Measurements from ENCODE around the gene MAML2.

MAML2 gene

DNA sequence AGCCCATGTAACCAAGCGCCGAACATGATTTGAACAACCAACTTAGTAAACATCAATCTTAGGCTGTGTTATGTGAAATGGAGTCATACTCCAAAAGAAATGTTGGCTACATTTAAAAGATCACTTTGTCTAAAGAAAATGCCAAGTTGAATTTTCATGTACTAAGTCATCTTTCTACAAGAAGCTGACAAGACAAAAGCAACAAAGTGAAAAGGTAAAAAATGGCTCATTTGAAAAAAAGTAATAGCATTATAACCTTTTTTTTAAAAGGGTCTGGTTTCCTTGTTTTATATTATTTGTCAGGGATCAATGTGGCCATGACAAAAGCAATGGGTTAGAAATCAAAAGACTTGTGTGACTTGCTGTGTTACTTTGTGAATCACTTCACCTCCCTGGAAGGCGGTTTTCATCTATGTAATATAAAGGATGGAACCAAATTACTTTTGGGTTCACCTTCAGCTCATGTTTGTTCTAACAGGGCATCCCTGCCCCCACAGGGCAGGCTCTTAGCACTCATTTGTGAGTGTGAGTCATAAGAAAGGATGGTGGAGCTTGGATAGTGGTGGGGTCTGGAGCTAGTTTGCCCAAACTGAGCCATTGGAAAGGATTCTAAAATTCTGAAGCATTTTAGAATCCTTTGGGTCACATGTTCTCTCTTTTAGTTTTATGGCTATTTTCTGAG lies 287.1 kb downstream of the MAML2 start:
- H3K4me3 ChIP-seq (ENCODE audit: low read depth, low read length): no peak overlapping the region
- TF ChIP-seq, protein P1, sequence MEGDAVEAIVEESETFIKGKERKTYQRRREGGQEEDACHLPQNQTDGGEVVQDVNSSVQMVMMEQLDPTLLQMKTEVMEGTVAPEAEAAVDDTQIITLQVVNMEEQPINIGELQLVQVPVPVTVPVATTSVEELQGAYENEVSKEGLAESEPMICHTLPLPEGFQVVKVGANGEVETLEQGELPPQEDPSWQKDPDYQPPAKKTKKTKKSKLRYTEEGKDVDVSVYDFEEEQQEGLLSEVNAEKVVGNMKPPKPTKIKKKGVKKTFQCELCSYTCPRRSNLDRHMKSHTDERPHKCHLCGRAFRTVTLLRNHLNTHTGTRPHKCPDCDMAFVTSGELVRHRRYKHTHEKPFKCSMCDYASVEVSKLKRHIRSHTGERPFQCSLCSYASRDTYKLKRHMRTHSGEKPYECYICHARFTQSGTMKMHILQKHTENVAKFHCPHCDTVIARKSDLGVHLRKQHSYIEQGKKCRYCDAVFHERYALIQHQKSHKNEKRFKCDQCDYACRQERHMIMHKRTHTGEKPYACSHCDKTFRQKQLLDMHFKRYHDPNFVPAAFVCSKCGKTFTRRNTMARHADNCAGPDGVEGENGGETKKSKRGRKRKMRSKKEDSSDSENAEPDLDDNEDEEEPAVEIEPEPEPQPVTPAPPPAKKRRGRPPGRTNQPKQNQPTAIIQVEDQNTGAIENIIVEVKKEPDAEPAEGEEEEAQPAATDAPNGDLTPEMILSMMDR (IDR thresholded peaks at IDR 0.05; ENCODE audit: insufficient read depth, low read depth, low read length, missing control alignments): no peak
- no peak for DNase-seq (ENCODE audit: low read depth)

DNA sequence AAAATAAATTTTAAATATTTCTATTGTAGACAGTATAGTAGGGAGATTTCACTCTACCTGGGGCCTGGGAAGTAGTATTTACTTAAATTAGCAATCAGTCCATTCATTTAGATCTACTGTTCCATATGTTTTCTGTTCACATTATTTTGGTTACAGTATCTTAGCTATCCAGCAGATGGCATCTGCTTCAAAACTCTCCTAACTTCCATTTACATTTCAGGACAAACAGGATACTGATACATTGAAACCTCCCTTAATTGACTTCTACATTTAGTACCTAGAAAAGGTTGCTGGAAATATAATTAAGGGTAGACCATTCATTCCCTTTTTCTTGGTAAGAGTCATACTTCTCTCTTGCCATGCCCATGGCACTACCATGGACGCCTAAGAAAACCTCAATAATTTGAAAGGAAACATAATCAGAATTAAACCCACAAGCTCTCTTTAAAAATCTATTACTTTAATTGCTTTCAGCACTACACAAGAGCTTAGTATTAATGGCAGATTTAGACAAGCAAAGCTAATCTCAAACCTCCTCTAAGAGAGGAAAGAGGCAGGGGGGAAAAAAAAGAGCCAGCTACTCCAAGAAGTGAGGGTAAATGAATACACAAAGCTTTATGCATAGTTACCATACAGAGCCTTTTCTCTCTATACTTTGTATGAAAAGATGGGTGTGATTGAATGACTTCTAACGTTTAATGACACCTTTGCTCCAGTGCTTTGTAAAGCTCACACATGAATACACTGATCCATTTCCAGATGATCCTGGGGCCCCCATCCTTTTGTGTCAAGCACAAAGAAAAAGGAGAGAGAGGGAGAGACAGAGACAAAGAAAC lies 287.9 kb downstream of the MAML2 start:
- peak; percentile 27 for DNase-seq (ENCODE audit: low read depth)
- TF ChIP-seq, protein P1 (IDR thresholded peaks at IDR 0.05; ENCODE audit: insufficient read depth, low read depth, low read length, missing control alignments): peak; percentile 38
- H3K4me3 ChIP-seq (ENCODE audit: low read depth, low read length): no peak overlapping the region

DNA sequence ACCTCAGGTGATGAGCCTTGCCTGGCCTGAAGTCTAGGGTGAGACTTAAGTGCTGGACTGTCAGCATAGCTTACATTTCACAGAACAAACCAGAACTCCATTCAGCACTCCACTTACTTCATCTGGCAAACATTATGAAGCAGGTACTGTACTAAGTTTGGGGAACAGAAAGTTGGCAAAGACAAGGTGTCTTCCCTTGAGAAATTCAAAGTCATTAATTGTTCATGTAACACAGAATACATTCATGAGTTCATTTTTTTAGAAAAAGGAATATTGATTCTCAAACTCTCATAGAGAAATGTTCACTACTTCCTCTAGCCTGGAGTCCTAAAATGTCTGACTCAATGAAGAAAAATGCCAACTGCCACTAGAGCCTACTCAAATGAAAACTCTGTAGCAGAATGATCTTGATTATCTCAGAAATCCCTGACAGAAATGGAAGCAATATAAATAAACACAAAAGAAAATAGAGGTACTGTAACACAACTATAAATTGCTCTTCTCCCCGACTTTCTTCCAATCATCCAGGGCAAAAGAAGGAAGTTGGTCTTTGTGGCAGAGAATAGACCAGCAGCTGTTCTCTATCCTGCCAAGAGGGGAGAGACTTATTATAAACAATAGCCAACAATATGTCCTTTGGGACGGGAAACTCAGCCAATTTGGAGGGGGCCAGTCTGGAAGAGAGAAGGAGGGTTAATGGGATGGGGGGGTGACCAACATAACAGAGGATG lies 289.9 kb downstream of the MAML2 start:
- DNase-seq (ENCODE audit: low read depth): peak; percentile 37
- TF ChIP-seq, protein P1 (IDR thresholded peaks at IDR 0.05; ENCODE audit: insufficient read depth, low read depth, low read length, missing control alignments): no peak
- H3K4me3 ChIP-seq (ENCODE audit: low read depth, low read length): no peak overlapping the region

DNA sequence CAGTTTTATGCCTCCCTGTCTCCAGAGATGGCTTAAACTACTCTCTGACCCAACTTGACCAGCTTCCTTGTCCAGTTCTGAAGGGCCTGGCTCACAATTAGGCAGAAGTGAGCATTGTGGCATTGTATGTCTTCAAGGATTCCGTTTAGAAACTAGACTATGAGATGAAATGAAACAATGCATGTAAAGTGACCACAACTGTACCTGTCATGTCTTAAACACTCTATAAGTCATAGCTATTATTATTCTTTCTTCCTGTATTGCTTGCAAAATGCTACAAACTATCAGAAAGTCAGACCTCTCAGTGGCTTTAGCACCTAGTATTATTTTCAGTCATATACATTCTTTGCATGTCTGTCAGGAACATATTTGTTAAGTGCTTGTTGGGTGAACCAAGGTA lies 291.2 kb downstream of the MAML2 start:
- peak; percentile 85 for DNase-seq (ENCODE audit: low read depth)
- TF ChIP-seq, protein P1 (IDR thresholded peaks at IDR 0.05; ENCODE audit: insufficient read depth, low read depth, low read length, missing control alignments): no peak
- no peak overlapping the region for H3K4me3 ChIP-seq (ENCODE audit: low read depth, low read length)

DNA sequence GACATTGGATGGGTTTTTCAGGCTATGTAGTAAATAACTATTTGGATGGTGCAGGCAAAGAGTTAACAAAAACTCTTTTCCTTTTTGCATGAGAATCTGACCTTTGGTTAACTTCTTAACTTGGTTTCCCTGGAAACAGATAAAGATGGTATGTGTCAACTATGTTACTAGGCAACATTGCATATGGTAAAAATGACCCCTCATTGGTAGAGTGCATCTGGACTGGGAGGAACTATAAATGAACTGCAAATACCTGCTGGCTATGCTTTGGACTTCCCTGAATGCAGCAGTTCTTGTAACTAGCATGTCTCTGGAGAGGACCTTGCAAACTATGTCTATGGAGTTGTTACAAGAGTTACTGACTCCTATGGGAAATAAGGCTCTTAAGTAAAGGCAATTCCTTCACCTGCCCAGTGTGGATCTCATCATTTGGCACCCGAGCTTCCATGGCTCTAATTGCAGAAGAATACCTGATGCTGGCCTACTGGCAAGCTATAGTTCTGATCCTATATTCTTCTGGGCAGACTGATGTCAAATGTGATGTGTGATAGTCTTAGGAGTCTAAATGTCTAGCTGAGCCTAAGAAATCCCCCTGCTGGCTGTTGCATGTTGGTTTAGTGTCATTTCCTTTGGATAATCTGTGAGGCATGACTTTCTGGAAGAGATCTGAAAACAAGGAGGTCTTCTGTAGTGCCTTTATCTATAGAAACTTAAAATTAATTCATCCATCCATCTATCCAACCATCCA lies 292.4 kb downstream of the MAML2 start:
- TF ChIP-seq, protein P1 (IDR thresholded peaks at IDR 0.05; ENCODE audit: insufficient read depth, low read depth, low read length, missing control alignments): no peak
- no peak overlapping the region for H3K4me3 ChIP-seq (ENCODE audit: low read depth, low read length)
- DNase-seq (ENCODE audit: low read depth): no peak

DNA sequence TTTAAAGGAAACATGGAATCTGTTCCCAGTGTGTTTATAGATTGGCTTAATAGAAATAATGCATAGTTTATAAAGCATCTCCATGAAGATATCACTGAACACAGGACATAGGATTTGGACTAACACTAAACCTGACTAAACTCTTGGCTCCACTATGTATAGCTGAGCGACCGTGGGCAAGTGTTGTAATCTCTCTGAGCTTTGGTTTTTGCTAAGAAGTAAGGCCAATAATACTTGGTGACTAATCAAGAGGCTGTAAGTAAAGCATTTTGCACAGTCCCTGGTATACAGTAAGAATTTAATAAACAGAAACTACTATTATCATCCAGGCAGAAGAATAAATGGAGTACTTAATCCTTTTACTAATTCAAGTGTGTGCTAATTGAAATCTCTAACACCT lies 293.6 kb downstream of the MAML2 start:
- no peak for DNase-seq (ENCODE audit: low read depth)
- H3K4me3 ChIP-seq (ENCODE audit: low read depth, low read length): no peak overlapping the region
- TF ChIP-seq, protein P1 (IDR thresholded peaks at IDR 0.05; ENCODE audit: insufficient read depth, low read depth, low read length, missing control alignments): no peak
